CD4-positive, alpha-beta T cell (primary cell): ENCODE measurements around the gene ACTRT2. TPM values are rescaled to one million over a fixed set of nuclear protein-coding genes. Genes with fewer than 3 reads are reported as not detected.

Experiments
- ATAC-seq: fragments of 200-7000 bp; cut with Tn5 transposase; one replicate; pipeline ENCODE4 v1.10.0; 2022; ENCODE audit warnings: mild to moderate bottlenecking; ENCODE audit not compliant: poor library complexity
- CTCF ChIA-PET: fragments of 350-600 bp; sonication (Branson Sonifier 250); formaldehyde crosslinking; loops from one replicate; lab custom pipeline; 2021; ENCODE audit warnings: antibody characterized with exemption, inconsistent platforms; lab: Charles Lee
- POLR2A ChIA-PET: fragments of 350-600 bp; sonication (Branson Sonifier 250); formaldehyde crosslinking; loops from one replicate; lab custom pipeline; 2021; ENCODE audit warnings: antibody characterized with exemption, inconsistent platforms; lab: Charles Lee
- DNase-seq, 14 experiments: peaks; one replicate each; pipeline ENCODE4 v3.0.0-alpha.2; 2013 to 2020; ENCODE audit warnings: mixed read lengths in 2 of 14
- H3K27ac ChIP-seq, 2 donors: one replicate each; pipeline versions ENCODE4 v1.5.1 to v1.7.0; 2013; ENCODE audit warnings: low read length in 2 of 2, low read depth in 1 of 2, mild to moderate bottlenecking in 1 of 2
- H3K27me3 ChIP-seq, 2 experiments: 1 replicate in 1 of 2; 2 replicates in 1 of 2; pipeline versions ENCODE4 v1.6.1 to v1.7.0; 2013; ENCODE audit warnings: low read length in 2 of 2, control low read depth in 1 of 2, mild to moderate bottlenecking in 1 of 2, moderate library complexity in 1 of 2; ENCODE audit not compliant: insufficient read depth in 2 of 2, control insufficient read depth in 1 of 2
- H3K36me3 ChIP-seq: one replicate; pipeline ENCODE4 v1.6.1; 2013; ENCODE audit warnings: low read length, control low read depth; ENCODE audit not compliant: insufficient read depth
- H3K4me1 ChIP-seq: one replicate; pipeline ENCODE4 v1.6.1; 2013; ENCODE audit warnings: low read length, control low read depth; ENCODE audit not compliant: insufficient read depth
- H3K4me3 ChIP-seq: one replicate; pipeline ENCODE4 v1.5.1; 2013; ENCODE audit warnings: mild to moderate bottlenecking, low read length, moderate library complexity
- H3K9me3 ChIP-seq, 2 experiments: 1 replicate in 1 of 2; 2 replicates in 1 of 2; pipeline versions ENCODE4 v1.6.1 to v1.7.0; 2013; ENCODE audit warnings: low read length in 2 of 2, mild to moderate bottlenecking in 2 of 2, control low read depth in 1 of 2, moderate library complexity in 1 of 2; ENCODE audit not compliant: control insufficient read depth in 1 of 2, insufficient read depth in 1 of 2
- H3K27ac Mint-ChIP-seq: one replicate; pipeline ENCODE4 v1.8.0; 2020; ENCODE audit warnings: mixed read lengths
- H3K27me3 Mint-ChIP-seq: one replicate; pipeline ENCODE4 v1.8.0; 2021; ENCODE audit warnings: mixed read lengths
- H3K36me3 Mint-ChIP-seq: one replicate; pipeline ENCODE4 v1.8.0; 2021; ENCODE audit warnings: low read depth, mixed read lengths
- H3K4me1 Mint-ChIP-seq: one replicate; pipeline ENCODE4 v1.8.0; 2021; ENCODE audit warnings: low read depth, mixed read lengths
- H3K4me3 Mint-ChIP-seq: one replicate; pipeline ENCODE4 v1.8.0; 2020; ENCODE audit warnings: mild to moderate bottlenecking, mixed read lengths
- H3K9me3 Mint-ChIP-seq: one replicate; pipeline ENCODE4 v1.8.0; 2020; ENCODE audit warnings: mixed read lengths
- intact Hi-C, 2 experiments: fragments of 100-400 bp; cut with DNase I in 1 of 2; cut with micrococcal nuclease in 1 of 2; formaldehyde crosslinking; loops; one replicate each; pipeline versions ENCODE4 v1.15.1 to v1.9.0; 2023 to 2025; cut with DNase I, micrococcal nuclease
- total RNA-seq, 174 experiments: library from RNA in 2 of 174; stranded (reverse) in 2 of 174; gene quantifications; one replicate each; pipeline ENCODE4 v1.2.3 and lab custom pipeline; 2021 to 2026
- TF ChIP-seq, protein P1 (sequence below): fragments of 200-600 bp; IDR thresholded peaks from one replicate; pipeline ENCODE4 v1.8.0; 2022; ENCODE audit warnings: antibody characterized with exemption, mild to moderate bottlenecking

ACTRT2 gene
- total RNA-seq, 2 experiments from 2014 or later, result not detected

DNA sequence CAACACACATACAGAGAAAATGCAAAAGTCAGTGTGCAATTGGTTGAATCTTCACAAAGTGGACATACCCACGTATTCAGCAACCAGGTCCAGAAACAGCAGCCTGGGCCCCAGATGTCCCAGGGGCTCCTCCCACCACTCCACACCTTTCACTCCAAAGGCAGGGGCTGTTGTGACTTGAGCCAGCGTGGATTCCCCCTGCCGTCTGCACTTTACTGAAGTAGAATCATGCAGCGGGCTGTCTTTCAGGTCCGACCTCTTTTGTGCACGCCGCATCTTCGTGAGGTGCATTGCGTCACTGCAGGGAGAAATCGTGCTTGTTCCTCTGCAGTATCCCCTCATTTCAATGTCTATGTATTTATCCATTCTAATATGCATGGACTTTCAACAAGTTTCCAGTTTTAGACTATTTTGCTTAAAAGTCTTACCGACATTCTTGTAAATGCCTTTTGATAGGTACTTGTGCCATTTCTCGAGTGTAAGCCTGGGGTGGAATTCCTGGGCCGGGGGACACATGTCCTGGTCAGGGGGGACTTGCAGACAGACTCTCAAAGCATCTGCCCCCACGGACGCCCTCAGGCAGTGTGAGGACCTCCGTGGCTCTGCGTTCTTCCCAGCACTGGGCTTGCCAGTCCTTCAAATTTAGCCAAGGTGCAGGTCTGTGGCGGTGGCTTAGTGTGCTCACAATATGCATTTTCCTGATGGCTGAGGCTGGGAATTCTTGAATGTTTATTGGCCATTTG lies 29.3 kb upstream of the ACTRT2 start:
- H3K4me1 ChIP-seq, result no peaks in the 10 kb centered on the region
- no peak overlapping the region for H3K27ac Mint-ChIP-seq
- H3K27ac ChIP-seq, result no peak overlapping the region
- no peak overlapping the region for H3K4me3 Mint-ChIP-seq
- ChIA-PET CTCF (no interaction called here), POLR2A (no interaction called here)
- no peak overlapping the region for H3K4me3 ChIP-seq
- TF ChIP-seq, protein P1, sequence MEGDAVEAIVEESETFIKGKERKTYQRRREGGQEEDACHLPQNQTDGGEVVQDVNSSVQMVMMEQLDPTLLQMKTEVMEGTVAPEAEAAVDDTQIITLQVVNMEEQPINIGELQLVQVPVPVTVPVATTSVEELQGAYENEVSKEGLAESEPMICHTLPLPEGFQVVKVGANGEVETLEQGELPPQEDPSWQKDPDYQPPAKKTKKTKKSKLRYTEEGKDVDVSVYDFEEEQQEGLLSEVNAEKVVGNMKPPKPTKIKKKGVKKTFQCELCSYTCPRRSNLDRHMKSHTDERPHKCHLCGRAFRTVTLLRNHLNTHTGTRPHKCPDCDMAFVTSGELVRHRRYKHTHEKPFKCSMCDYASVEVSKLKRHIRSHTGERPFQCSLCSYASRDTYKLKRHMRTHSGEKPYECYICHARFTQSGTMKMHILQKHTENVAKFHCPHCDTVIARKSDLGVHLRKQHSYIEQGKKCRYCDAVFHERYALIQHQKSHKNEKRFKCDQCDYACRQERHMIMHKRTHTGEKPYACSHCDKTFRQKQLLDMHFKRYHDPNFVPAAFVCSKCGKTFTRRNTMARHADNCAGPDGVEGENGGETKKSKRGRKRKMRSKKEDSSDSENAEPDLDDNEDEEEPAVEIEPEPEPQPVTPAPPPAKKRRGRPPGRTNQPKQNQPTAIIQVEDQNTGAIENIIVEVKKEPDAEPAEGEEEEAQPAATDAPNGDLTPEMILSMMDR, result no peak
- H3K9me3 ChIP-seq, result peaks cover 12 to 16% of the 10 kb centered on the region in 2 experiments
- no peaks in the 10 kb centered on the region for H3K4me1 Mint-ChIP-seq
- no peaks in the 10 kb centered on the region for H3K27me3 ChIP-seq
- no peaks in the 10 kb centered on the region for H3K36me3 Mint-ChIP-seq
- intact Hi-C loops, result no loop called here
- ATAC-seq, result no peak
- peaks cover 2% of the 10 kb centered on the region for H3K9me3 Mint-ChIP-seq
- peaks cover 14% of the 10 kb centered on the region for H3K27me3 Mint-ChIP-seq
- no peaks in the 10 kb centered on the region for H3K36me3 ChIP-seq
- no peak for DNase-seq

DNA sequence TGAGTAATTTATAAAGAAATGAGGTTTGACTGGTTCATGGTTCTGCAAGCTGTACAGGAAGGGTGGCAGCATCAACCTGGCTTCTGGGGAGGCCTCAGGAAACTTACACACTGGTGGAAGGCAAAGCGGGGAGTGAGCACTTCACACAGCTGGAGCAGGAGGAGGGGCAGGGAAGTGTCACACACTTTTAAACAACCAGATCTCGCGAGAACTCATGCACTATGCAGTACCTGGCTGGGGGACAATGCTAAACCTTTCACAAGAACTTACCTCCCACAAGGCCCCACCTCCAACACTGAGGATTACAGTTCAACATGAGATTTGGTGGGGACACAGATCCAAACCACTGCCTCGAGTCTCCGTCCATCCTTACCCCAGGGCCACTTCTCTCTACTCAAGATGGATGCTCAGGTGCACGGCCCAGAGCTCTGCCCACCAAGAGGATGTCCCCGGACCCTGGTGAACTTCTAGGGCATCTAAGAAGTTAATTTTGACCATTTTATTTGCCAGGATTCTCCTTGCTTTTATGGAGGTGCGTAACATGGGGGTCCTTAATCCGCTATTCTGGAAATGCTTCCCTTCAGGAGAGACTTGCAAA lies 22.7 kb upstream of the ACTRT2 start:
- peaks cover 2% of the 10 kb centered on the region for H3K9me3 Mint-ChIP-seq
- Histone ChIP-seq H3K4me3 (no peak overlapping the region), H3K9me3 (peaks cover 8 to 12% of the 10 kb centered on the region in 2 experiments), H3K27me3 (peaks cover 5 to 9% of the 10 kb centered on the region in 2 experiments), H3K27ac (no peak overlapping the region), H3K4me1 (no peaks in the 10 kb centered on the region), H3K36me3 (no peaks in the 10 kb centered on the region)
- H3K27me3 Mint-ChIP-seq, result peaks cover 17% of the 10 kb centered on the region
- intact Hi-C loops, result no loop called here
- no peak overlapping the region for H3K27ac Mint-ChIP-seq
- ATAC-seq (no peak), DNase-seq (no peak)
- no peaks in the 10 kb centered on the region for H3K36me3 Mint-ChIP-seq
- ChIA-PET CTCF (no interaction called here), POLR2A (no interaction called here)
- TF ChIP-seq, protein P1, result no peak
- H3K4me3 Mint-ChIP-seq, result no peak overlapping the region
- H3K4me1 Mint-ChIP-seq, result no peaks in the 10 kb centered on the region

DNA sequence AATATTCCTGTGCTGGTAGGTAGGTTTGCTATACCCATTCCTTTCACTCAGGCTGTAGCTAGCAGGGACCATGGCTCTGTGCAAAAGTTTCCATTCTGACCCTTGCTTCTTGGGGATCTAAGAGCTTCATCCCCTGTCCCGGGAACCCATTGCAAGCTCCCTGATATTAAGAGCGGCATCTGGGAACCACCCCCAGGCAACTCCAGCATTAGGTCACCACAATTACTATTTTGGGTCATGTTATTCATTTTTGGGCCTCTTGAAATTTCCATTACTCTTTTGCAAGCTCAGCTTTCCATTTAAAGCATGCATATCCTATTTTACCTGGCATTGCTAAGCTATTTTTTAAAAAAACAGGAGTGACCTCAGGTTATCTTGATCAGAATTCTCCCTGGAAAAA lies 22.1 kb upstream of the ACTRT2 start:
- Histone ChIP-seq H3K9me3 (peaks cover 7 to 13% of the 10 kb centered on the region in 2 experiments), H3K36me3 (no peaks in the 10 kb centered on the region), H3K27ac (no peak overlapping the region), H3K4me1 (no peaks in the 10 kb centered on the region), H3K27me3 (peaks cover 5 to 9% of the 10 kb centered on the region in 2 experiments), H3K4me3 (no peak overlapping the region)
- TF ChIP-seq, protein P1, result no peak
- Mint-ChIP-seq H3K9me3 (peaks cover 2% of the 10 kb centered on the region), H3K27me3 (peaks cover 17% of the 10 kb centered on the region), H3K4me3 (no peak overlapping the region), H3K4me1 (no peaks in the 10 kb centered on the region), H3K36me3 (no peaks in the 10 kb centered on the region), H3K27ac (no peak overlapping the region)
- ATAC-seq (no peak), DNase-seq (no peak)
- intact Hi-C loops, result no loop called here
- ChIA-PET CTCF (no interaction called here), POLR2A (no interaction called here)
